Keratinocyte (primary cell): ENCODE measurements around the gene IL13RA2. TPM values are rescaled to one million over a fixed set of nuclear protein-coding genes. Genes with fewer than 3 reads are reported as not detected.

Experiments used
- DNase-seq: peaks from one replicate; pipeline ENCODE4 v3.0.0-alpha.2; 2011; ENCODE audit warnings: low read depth, missing footprints, low spot score
- FAIRE-seq: peaks from 2 replicates; lab custom pipeline; 2011; peaks lifted over from hg19 to GRCh38; lab: Jason Lieb, UNC
- H2AFZ ChIP-seq: 2 replicates; pipeline ENCODE4 v1.6.0; 2012; ENCODE audit warnings: low read length, control low read depth, inconsistent platforms; ENCODE audit not compliant: control insufficient read depth
- H3K27ac ChIP-seq: 2 replicates; pipeline ENCODE4 v1.5.1; 2011; ENCODE audit warnings: low read length; ENCODE audit not compliant: control insufficient read depth, insufficient read depth
- H3K27me3 ChIP-seq: 3 replicates; pipeline ENCODE4 v1.6.0; 2011; ENCODE audit warnings: low read length; ENCODE audit not compliant: control insufficient read depth, insufficient read depth; ENCODE audit errors: extremely low read depth
- H3K36me3 ChIP-seq, 2 experiments: 2 replicates in 1 of 2; 3 replicates in 1 of 2; pipeline ENCODE4 v1.5.1; 2011; ENCODE audit warnings: low read length in 2 of 2, mild to moderate bottlenecking in 1 of 2; ENCODE audit not compliant: control insufficient read depth in 2 of 2, insufficient read depth in 2 of 2; ENCODE audit errors: extremely low read depth in 1 of 2
- H3K4me1 ChIP-seq: 3 replicates; pipeline ENCODE4 v1.5.1; 2011; ENCODE audit warnings: low read length; ENCODE audit not compliant: control insufficient read depth, insufficient read depth; ENCODE audit errors: extremely low read depth
- H3K4me2 ChIP-seq: 3 replicates; pipeline ENCODE4 v1.6.0; 2011; ENCODE audit warnings: low read depth, low read length; ENCODE audit not compliant: control insufficient read depth, insufficient read depth; ENCODE audit errors: extremely low read depth
- H3K4me3 ChIP-seq, 3 experiments: fragments of 200-600 bp in 1 of 3; sonication (generic) in 1 of 3; 2 replicates in 2 of 3; 3 replicates in 1 of 3; pipeline ENCODE4 v1.5.1; 2011 to 2016; ENCODE audit warnings: low read length in 3 of 3, mild to moderate bottlenecking in 3 of 3, control low read depth in 2 of 3, inconsistent platforms in 1 of 3, low read depth in 1 of 3, mixed read lengths in 1 of 3, mixed run types in 1 of 3, moderate library complexity in 1 of 3; ENCODE audit not compliant: control insufficient read depth in 2 of 3, insufficient read depth in 2 of 3; ENCODE audit errors: extremely low read depth in 1 of 3
- H3K79me2 ChIP-seq: 2 replicates; pipeline ENCODE4 v1.6.0; 2012; ENCODE audit warnings: low read length; ENCODE audit not compliant: control insufficient read depth, insufficient read depth
- H3K9ac ChIP-seq: 3 replicates; pipeline ENCODE4 v1.6.0; 2011; ENCODE audit warnings: low read length; ENCODE audit not compliant: control insufficient read depth, insufficient read depth; ENCODE audit errors: extremely low read depth
- H3K9me1 ChIP-seq: 3 replicates; pipeline ENCODE4 v1.6.0; 2011; ENCODE audit warnings: low read length; ENCODE audit not compliant: control insufficient read depth, insufficient read depth; ENCODE audit errors: extremely low read depth
- H3K9me3 ChIP-seq: 2 replicates; pipeline ENCODE4 v1.5.1; 2012; ENCODE audit warnings: low read depth, low read length; ENCODE audit not compliant: control insufficient read depth
- H4K20me1 ChIP-seq: 3 replicates; pipeline ENCODE4 v1.6.0; 2011; ENCODE audit warnings: low read length; ENCODE audit not compliant: control insufficient read depth, insufficient read depth; ENCODE audit errors: extremely low read depth
- CTCF ChIP-seq, 3 experiments: IDR thresholded peaks in 1 of 3; conservative IDR thresholded peaks in 1 of 3; optimal IDR thresholded peaks in 1 of 3; 2 replicates in 2 of 3; 3 replicates in 1 of 3; pipeline versions ENCODE3 to v1.5.1; 2011; ENCODE audit warnings: low read length in 3 of 3, mild to moderate bottlenecking in 3 of 3, moderate library complexity in 2 of 3, control low read depth in 1 of 3, inconsistent platforms in 1 of 3; ENCODE audit not compliant: insufficient read depth in 2 of 3; ENCODE audit errors: extremely low read depth in 1 of 3
- EZH2 ChIP-seq: IDR thresholded peaks from one replicate; pipeline ENCODE4 v1.6.1; 2012; ENCODE audit warnings: inconsistent platforms, mild to moderate bottlenecking, low read length, moderate library complexity
- dilution Hi-C: fragments of 300-500 bp; cut with MboI; formaldehyde crosslinking; loops from one replicate; pipeline ENCODE4 v1.7.0; 2020; ENCODE audit warnings: low sequenced_read_pairs; ENCODE audit not compliant: extremely low pct_ligation_motif_present
- polyA plus RNA-seq, 5 experiments: library from polyadenylated mRNA; depleted of rRNA in 3 of 5; stranded (reverse) in 3 of 5; stranded (forward) in 1 of 5; unstranded in 1 of 5; fragments of >200 nt; gene quantifications; 1 replicate in 1 of 5; 2 replicates in 3 of 5; 3 replicates in 1 of 5; pipeline versions ENCODE4 v1.2.1 to v1.2.3, GENCODE V29; 2011 to 2012; ENCODE audit warnings: missing spikeins in 2 of 5, low read depth in 1 of 5, low replicate concordance in 1 of 5

IL13RA2 gene
- polyA plus RNA-seq, 1 donor (not counting 4 experiments of a cell fraction or from before 2014, with no cell fraction given), result 0.72 TPM

DNA sequence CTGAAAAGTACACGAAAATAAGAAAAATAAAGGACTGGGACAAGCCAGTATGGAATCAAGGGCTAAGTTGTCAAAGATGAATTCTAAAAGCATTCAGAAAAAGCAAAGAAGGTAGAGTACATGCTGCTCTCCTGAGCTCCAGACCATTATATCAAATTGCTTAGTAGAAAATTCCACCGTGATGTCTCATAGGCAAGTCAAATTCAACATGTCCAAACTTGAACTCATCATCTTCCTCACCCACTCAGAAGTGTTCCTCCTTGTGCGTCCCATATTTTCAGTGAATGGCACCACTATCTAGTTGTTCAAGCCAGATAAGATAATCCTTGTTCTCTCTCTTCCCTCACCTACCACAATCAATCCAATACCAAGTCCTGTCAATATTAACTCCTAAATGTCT is 37.5 kb upstream of the IL13RA2 start:
- Histone ChIP-seq H3K27ac (no peak overlapping the region), H3K4me2 (no peak overlapping the region), H2AFZ (no peak overlapping the region), H3K9me3 (no peaks in the 10 kb centered on the region), H3K9me1 (no peaks in the 10 kb centered on the region), H3K27me3 (no peaks in the 10 kb centered on the region), H3K9ac (no peak overlapping the region), H3K79me2 (no peaks in the 10 kb centered on the region), H3K4me3 (no peak overlapping the region), H3K36me3 (no peaks in the 10 kb centered on the region), H4K20me1 (no peaks in the 10 kb centered on the region), H3K4me1 (peaks cover 6% of the 10 kb centered on the region)
- FAIRE-seq, result no peak
- TF ChIP-seq CTCF (optimal IDR thresholded peaks at IDR 0.05 in 1 of 3, IDR thresholded peaks at IDR 0.05 in 1 of 3, conservative IDR thresholded peaks at IDR 0.05 in 1 of 3; ENCODE audit: extremely low read depth in 1 of 3, insufficient read depth in 2 of 3, low read length in 3 of 3) (no peak), EZH2 (no peak)
- dilution Hi-C loops, result no loop called here
- DNase-seq, result no peak

GRCh38 chrX:115053223-115053622 is 35.8 kb upstream of the IL13RA2 start:
- Histone ChIP-seq H3K9me3 (no peaks in the 10 kb centered on the region), H4K20me1 (no peaks in the 10 kb centered on the region)

More at GRCh38 chrX:115053223-115053622, 35.8 kb upstream of the IL13RA2 start:
- Histone ChIP-seq H3K4me1 (peaks cover 6% of the 10 kb centered on the region), H3K79me2 (no peaks in the 10 kb centered on the region), H2AFZ (no peak overlapping the region), H3K4me3 (no peak overlapping the region), H3K36me3 (no peaks in the 10 kb centered on the region), H3K27ac (no peak overlapping the region), H3K4me2 (no peak overlapping the region), H3K9ac (no peak overlapping the region), H3K9me1 (no peaks in the 10 kb centered on the region), H3K27me3 (no peaks in the 10 kb centered on the region)
- dilution Hi-C loops, result no loop called here
- DNase-seq, result no peak
- TF ChIP-seq EZH2, result no peak
- TF ChIP-seq CTCF (optimal IDR thresholded peaks at IDR 0.05 in 1 of 3, IDR thresholded peaks at IDR 0.05 in 1 of 3, conservative IDR thresholded peaks at IDR 0.05 in 1 of 3; ENCODE audit: extremely low read depth in 1 of 3, insufficient read depth in 2 of 3, low read length in 3 of 3), result no peak
- no peak for FAIRE-seq
